NCI-H1105 (cell line): ENCODE measurements around the gene SLC25A41.

Experiments
- DNase-seq: peaks from one replicate; lab custom pipeline; 2025; lab: John Stamatoyannopoulos, UW

SLC25A41 gene

DNA sequence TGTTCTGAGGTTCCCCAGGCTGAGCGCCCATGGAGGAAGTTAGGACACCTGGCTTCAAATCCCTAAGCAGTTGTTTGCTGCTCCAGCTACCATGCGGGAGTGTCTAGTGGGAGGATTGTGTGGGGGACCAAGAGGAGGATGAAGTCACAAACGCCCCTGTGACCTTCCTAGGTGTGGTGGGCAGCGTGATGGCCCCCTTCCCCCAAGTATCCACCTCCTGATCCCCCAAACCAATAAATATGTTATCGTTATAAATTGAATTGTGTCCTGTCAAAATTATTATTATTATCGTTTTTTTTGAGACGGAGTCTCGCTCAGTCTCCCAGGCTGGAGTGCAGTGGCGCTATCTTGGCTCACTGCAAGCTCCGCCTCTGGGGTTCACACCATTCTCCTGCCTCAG, at the start of gene SLC25A41:
SLC25A41 (minus strand) TSS at position 101 of the 400 bp plus-strand sequence; CDS start at position 31, 70 bp downstream.
- no peak for DNase-seq

DNA sequence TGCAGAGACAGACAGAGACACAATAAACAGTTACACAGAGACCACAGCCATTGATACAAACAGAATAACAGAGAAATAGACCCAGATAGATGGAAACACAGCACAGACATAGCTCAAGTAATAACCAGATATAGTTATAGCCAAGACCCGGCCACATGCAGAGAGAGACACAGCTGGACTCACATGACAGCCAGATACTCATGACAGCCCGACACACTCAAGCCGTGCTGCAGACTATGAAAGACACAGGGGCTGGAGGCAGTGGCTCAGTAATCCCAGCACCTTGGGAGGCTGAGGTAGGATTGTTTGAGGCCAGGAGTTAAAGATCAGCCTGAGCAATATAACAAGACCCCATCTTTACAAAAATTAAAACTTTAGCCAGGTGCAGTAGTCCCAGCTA, 49.7 kb upstream of the SLC25A41 start:
- no peak for DNase-seq

- no peak for DNase-seq
Measured at GRCh38 chr19:6482343-6482686, 48.8 kb upstream of the SLC25A41 start.

- no peak for DNase-seq
Measured at GRCh38 chr19:6481541-6482342, 48.2 kb upstream of the SLC25A41 start, which contains the start of gene DENND1C. TSS of gene DENND1C (minus strand) at chr19:6481787. CDS start at chr19:6481695, 92 bp downstream.

DNA sequence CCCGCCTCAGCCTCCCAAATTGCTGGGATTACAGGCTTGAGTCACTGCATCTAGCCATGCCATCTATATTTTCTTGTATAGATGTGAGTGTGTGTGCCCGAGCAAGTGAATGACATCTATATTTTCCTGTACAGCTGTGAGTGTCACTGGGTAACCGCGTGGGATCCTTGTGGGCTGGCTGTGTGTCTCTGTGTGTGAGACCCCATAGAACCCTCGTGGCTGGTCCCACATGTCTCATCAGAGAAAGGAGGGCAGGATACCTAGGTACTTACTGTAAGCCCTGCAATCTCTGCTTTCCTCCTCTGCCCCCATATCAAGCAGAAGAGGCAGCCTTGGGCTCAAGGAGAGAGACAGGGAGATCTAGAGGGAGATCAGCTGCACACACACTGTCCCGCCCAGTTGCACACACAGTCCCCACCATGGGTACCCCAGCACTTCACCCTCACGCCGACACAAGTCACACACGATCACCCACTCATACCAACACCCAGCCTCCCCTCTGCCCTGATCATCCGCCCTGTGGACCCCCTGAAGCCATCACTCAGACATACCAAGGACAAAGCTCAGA, 47.4 kb upstream of the SLC25A41 start:
- no peak for DNase-seq

- no peak for DNase-seq
Measured at GRCh38 chr19:6479836-6480398, 46.4 kb upstream of the SLC25A41 start.

DNA sequence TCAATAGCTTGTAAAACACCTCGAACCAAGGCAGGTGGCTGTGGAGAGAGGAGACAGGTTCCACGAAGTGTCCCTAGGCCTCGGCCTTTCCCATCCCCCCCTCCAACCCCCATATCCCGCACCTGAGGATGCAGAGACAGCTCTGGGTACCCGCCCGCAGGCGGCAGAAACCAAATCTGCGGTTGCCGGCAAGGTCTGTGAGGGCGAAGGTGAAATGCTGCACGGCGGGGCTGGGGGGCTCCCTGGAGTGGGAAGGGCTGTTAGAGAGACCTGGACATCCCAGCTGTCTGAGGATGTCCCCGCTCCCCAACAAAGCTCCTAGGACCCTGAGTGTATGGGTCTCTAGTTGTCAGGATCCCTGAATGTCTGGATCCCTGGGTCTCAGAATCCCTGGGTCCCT, 45.3 kb upstream of the SLC25A41 start:
- no peak for DNase-seq

DNA sequence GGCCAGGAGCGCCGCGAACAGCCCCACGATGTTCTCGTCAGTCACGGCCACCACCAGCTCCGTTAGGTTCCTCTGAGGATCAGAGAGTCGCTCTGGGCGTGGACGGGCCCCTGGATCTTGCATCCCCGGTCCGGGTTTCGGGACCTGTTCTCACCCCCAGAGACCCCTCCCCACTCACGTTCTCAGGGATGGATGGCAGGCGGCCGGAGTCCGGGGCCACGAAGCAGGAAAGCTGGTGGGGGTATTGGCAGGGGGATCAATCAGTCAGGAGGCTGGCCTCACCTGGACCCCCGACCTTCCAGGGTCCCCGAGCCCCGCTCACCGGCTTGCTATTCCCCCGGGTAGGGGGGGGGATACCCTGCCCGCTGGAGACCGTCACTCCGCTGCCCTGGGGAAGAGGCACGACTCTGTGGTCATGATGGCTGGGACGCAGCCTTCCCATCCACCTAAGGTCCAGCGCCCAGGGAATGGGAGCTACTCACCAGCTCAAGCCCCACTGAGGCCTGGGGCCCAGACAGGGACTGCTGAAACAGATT, 43.4 kb upstream of the SLC25A41 start:
- DNase-seq, result no peak

DNA sequence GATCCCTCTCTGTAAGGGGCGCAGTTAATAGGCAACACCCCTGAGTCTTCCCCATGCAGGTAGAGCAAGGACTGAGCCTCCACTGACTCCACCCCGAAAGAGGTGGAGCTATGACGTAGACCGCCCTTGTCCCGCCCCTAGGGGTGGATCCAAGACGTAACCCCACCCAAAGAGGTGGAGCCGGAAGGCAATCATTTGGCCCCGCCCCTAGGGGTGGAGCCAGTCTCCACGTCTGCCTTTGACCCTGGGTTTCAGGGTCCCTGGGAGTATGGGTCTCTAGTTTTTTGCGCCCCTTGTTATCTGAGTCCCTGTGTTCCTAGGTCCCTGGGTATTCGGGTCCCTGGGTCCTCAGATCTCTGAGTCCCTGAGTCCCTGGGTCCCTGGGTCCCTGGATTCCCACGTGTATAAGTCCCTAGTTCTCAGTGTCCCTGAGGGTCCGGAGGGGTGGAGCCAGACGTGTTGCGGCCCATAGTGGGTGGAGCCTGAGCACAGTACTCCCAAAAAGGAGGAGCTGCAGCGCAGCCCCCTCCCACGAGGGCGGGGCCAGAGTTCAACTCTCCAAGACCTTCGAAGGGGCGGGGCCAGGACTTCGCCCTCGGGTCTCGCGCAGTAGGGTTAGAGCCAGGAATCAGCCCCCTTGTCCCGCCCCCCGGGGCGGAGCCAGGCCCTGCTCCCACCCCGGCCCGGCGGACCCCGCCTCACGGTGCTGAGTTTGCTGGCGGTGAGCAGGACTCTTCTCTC, 42.8 kb upstream of the SLC25A41 start:
- no peak for DNase-seq

GRCh38 chr19:6475321-6476108, 42.0 kb upstream of the SLC25A41 start:
- DNase-seq, result no peak

DNA sequence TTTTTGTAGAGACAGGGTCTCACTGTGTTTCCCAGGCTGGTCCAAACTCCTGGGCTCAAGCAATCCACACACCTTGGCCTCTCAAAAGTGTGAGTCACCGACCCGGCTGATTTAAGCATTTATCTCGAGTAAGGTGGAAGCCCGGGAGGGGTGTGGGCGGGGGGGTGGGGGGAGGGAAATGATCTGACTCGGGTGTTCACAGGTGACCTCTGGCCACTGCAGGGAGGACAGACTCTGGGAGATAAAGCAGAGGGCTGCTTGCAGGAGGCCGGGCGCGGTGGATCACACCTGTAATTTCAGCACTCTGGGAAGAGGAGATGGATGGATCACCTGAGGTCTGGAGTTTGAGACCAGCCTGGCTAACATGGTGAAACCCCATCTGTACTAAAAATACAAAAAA, 40.1 kb upstream of the SLC25A41 start:
- no peak for DNase-seq

GRCh38 chr19:6472713-6473112, 39.1 kb upstream of the SLC25A41 start:
- DNase-seq, result no peak

GRCh38 chr19:6471076-6471475, 37.5 kb upstream of the SLC25A41 start:
- DNase-seq, result no peak

- no peak for DNase-seq
Measured at GRCh38 chr19:6470173-6470572, 36.6 kb upstream of the SLC25A41 start.

DNA sequence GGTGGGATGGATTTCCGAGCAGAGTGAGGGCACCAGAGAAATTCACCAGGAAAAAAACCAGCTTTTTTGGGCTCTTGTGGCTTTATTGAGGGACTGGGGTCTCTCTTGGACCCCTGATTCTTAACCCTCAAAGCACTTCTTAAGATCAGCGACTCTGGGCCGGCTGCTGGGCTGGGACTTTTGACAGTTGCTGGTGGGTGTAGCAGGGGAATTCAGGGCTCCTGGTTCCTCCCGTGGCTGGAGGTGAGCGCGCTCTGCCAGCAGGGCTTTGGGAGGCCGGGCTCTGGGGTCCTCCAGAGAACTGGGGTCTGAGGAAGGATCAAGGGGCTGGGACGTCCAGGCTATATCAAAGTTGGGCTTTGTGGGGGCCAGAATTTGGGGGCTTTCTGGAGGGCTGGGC, 33.8 kb upstream of the SLC25A41 start:
- DNase-seq, result no peak

GRCh38 chr19:6466526-6467248, 33.1 kb upstream of the SLC25A41 start:
- DNase-seq, result no peak

- DNase-seq, result no peak
Measured at GRCh38 chr19:6465663-6466062, 32.1 kb upstream of the SLC25A41 start.

GRCh38 chr19:6465006-6465405, 31.4 kb upstream of the SLC25A41 start:
- DNase-seq, result no peak

GRCh38 chr19:6464070-6464873, 30.7 kb upstream of the SLC25A41 start, which contains the start of gene CRB3:
TSS of gene CRB3 (plus strand) at chr19:6464271. CDS start at chr19:6464702, 431 bp downstream.
- peak; percentile 90 for DNase-seq
